K562 treated with DMSO at 1 percent for 4 hours (cell line): ENCODE measurements around the gene C2orf15. TPM values are rescaled to one million over a fixed set of nuclear protein-coding genes. Genes with fewer than 3 reads are reported as not detected.

Experiments
- total RNA-seq: library from RNA; unstranded; fragments of 300-600 nt; gene quantifications from 2 replicates; pipeline ENCODE4 v1.2.3, GENCODE V29; 2022; ENCODE audit not compliant: insufficient read depth

C2orf15 gene, protein sequence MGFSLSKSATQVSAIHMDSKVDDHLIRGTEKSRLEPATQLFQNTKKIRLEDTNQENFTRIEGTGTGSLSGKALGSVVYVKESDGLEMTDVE
- not detected in 2 replicates for total RNA-seq

GRCh38 chr2:99141110-99142108 lies at the start of gene C2orf15:
C2orf15 (plus strand) TSS chr2:99141707; CDS start chr2:99150559, 8,852 bp downstream.

GRCh38 chr2:99154643-99155536 lies 13.4 kb downstream of the C2orf15 start, which contains the start of the genes LIPT1 and TSGA10:
LIPT1 (plus strand) TSS chr2:99154967; CDS start chr2:99161958, 6,991 bp downstream.
TSGA10 (minus strand) TSS chr2:99154942; CDS start chr2:99109439, 45,503 bp downstream.

DNA sequence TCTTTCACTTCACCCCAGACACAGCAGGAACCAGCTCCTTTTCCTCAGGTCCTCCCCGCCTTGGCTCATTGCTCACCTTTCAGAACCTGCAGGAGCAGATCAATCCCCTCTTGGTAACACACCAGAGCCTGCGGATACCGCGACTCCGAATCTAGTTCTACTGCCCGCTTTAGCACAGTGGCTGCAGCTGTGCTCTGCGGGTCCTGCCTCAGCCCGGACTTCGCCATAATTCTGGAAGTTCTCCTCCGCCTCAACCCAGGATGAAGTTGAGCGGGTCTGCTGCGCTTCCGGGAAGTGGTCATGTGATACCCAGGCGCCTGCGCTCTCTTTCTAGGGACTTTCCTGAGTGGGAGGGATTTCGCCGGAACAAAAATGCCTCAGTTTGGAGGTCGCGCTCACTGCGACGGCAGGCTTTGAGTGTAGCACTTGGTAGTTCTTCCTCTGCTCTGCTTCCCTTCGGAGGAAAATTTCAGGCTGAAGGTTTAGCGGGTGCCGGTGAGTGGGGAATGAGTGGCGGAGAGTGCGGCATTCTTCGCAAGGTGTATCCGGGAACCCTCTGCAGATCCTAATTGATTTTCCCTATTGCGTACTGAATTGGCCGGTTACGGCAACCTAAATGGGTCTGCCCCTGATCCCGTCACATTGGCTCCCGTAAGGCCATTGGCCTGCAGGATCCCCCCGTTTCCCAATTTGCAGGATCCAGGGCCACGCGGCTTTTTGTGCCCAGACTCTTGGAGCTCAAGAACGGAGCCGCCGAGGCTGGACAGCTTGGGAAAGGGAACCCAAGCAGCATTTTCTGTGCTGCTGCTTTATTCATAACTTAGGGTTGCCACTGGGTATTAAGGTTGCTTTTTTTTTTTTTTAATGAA lies 39.5 kb downstream of the C2orf15 start, which contains the start of the genes MITD1 and MRPL30:
TSS of gene MITD1 (minus strand) at position 304 of the 869 bp plus-strand sequence. CDS start at position 227, 77 bp downstream.
TSS of gene MRPL30 (plus strand) at position 430 of the 869 bp plus-strand sequence. CDS start 5,020 bp downstream, outside the sequence.

Other genes starting within 250 kb of the C2orf15 start
- gene CRACDL, start 205.5 kb upstream of the C2orf15 start, total RNA-seq, result not detected in 2 replicates
- gene TSGA10, start 13.2 kb downstream of the C2orf15 start, total RNA-seq, result 0.56 TPM in 1 of 2 replicates, not detected in the other
- gene LIPT1, start 13.3 kb downstream of the C2orf15 start, total RNA-seq, result 2.5 and 5.9 TPM in 2 replicates
- 20.0 and 20.3 TPM in 2 replicates for gene MITD1, start 39.4 kb downstream of the C2orf15 start, total RNA-seq
- 26.5 and 27.9 TPM in 2 replicates for gene MRPL30, start 39.5 kb downstream of the C2orf15 start, total RNA-seq
- gene LYG2, start 114.0 kb downstream of the C2orf15 start, total RNA-seq, result 1.3 TPM in 1 of 2 replicates, not detected in the other
- 1.8 and 2.0 TPM in 2 replicates for gene LYG1, start 159.5 kb downstream of the C2orf15 start, total RNA-seq
- gene TXNDC9, start 194.6 kb downstream of the C2orf15 start, total RNA-seq, result 17.0 and 21.2 TPM in 2 replicates
- gene EIF5B, start 195.7 kb downstream of the C2orf15 start, total RNA-seq, result 29.1 and 32.9 TPM in 2 replicates